HG02852 (cell line): ENCODE results near the gene ZIC1.

Experiments used
- ATAC-seq: cut with Tn5 transposase; IDR thresholded peaks from one replicate; pipeline ENCODE4 v1.9.1; 2021; ENCODE audit warnings: mild to moderate bottlenecking, moderate library complexity; ENCODE audit not compliant: unreplicated experiment

Gene ZIC1

GRCh38 chr3:147409143-147410115 lies at the start of gene ZIC1:
Gene ZIC1 (plus strand): TSS chr3:147409365. CDS start chr3:147410113, 748 bp downstream.
- ATAC-seq: no peak

- ATAC-seq: no peak
Observed at GRCh38 chr3:147360051-147360439, 49.1 kb upstream of the ZIC1 start.

- no peak for ATAC-seq
Observed at GRCh38 chr3:147360646-147361453, 48.3 kb upstream of the ZIC1 start.

GRCh38 chr3:147361454-147362420 lies 47.4 kb upstream of the ZIC1 start:
- ATAC-seq: peak; percentile 80

- no peak for ATAC-seq
Observed at GRCh38 chr3:147364771-147365170, 44.4 kb upstream of the ZIC1 start.

- no peak for ATAC-seq
Observed at GRCh38 chr3:147365196-147366115, 43.7 kb upstream of the ZIC1 start.

GRCh38 chr3:147367676-147368075 lies 41.5 kb upstream of the ZIC1 start:
- no peak for ATAC-seq

GRCh38 chr3:147368151-147368550 lies 41.0 kb upstream of the ZIC1 start:
- no peak for ATAC-seq

- no peak for ATAC-seq
Observed at GRCh38 chr3:147368561-147369221, 40.5 kb upstream of the ZIC1 start.

GRCh38 chr3:147369231-147369630 lies 39.9 kb upstream of the ZIC1 start:
- ATAC-seq: no peak

GRCh38 chr3:147369661-147370123 lies 39.5 kb upstream of the ZIC1 start:
- ATAC-seq: no peak

- no peak for ATAC-seq
Observed at GRCh38 chr3:147370349-147370748, 38.8 kb upstream of the ZIC1 start.

- no peak for ATAC-seq
Observed at GRCh38 chr3:147371140-147371539, 38.0 kb upstream of the ZIC1 start.

- ATAC-seq: no peak
Observed at GRCh38 chr3:147371771-147372340, 37.3 kb upstream of the ZIC1 start.

- ATAC-seq: no peak
Observed at GRCh38 chr3:147372525-147373027, 36.6 kb upstream of the ZIC1 start.

- ATAC-seq: no peak
Observed at GRCh38 chr3:147373301-147373700, 35.9 kb upstream of the ZIC1 start.

GRCh38 chr3:147377412-147378367 lies 31.5 kb upstream of the ZIC1 start:
- ATAC-seq: no peak
